ENCODE measurements around the gene HOXA7.

The HOXA7 gene

DNA sequence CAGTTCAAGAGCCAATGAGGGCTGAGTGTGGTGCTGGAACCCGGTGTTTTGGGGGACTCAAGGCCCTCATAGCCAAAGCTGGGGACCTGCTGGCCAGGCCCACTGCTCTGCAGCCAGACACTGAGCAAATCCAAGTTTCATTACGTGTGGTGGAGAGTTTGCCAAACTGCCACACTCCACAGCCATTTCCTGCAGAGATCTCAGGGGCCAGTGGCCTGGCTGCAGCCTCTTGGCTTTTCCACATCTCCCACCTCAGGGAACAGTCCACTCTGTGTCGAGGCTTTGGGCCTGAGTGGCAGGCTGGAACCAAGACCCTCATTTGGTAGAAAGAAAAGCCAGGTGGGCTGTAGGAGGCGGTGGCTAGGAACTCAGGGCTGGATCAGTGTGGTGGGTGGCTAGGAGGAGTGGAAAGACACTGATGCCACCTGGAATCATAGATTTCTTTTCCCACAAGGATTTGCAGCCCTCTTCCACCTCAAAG is 25.4 kb upstream of the HOXA7 start:
- DNase-seq: no peak

DNA sequence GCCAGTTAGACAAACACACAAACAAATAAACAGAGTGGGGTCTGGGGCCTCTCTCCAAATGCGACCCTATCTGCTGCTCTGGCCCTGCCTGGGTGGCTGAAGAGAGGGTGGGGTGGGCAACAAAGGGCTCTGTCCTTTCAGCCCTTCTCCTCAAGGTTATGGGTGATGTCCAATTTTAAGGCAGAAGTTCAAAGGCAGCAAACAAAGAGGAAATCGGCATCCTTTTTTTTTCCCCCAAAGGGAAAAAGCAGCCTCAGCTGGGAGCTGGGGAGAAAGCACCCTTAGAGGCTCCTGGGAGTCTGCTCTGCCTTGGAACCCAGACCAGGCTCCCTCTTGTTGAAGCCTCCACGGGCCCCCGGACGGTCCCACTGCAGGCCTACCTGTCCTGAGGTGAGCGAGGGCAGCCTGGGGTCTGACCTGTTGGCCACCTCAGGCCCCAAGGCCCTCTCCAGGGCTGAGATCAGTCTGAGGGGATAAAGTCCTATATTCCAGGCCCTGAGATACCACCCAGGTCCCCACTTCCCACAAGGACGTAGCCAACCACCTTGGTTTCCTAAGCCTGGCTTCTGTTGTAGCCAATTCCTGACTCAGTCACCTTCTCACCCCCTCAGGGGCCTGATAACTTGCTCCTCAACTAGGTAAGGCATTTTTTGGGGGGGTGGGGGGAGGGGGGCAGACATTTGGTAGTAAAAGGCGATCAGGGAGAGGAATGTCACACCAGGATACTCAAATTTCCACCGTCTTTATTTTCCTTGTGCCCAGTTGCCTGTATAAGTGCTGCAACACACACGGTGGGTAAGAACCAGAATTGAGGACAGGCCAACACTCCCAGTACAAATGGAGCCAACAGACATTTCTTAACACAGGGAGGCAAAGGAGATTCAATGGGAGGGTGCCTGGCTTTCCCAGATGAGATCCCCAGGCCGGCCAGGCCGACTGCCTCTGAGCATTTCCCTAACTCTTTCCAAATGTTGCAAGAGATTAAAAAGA is 24.3 kb upstream of the HOXA7 start:
- no peak for DNase-seq

DNA sequence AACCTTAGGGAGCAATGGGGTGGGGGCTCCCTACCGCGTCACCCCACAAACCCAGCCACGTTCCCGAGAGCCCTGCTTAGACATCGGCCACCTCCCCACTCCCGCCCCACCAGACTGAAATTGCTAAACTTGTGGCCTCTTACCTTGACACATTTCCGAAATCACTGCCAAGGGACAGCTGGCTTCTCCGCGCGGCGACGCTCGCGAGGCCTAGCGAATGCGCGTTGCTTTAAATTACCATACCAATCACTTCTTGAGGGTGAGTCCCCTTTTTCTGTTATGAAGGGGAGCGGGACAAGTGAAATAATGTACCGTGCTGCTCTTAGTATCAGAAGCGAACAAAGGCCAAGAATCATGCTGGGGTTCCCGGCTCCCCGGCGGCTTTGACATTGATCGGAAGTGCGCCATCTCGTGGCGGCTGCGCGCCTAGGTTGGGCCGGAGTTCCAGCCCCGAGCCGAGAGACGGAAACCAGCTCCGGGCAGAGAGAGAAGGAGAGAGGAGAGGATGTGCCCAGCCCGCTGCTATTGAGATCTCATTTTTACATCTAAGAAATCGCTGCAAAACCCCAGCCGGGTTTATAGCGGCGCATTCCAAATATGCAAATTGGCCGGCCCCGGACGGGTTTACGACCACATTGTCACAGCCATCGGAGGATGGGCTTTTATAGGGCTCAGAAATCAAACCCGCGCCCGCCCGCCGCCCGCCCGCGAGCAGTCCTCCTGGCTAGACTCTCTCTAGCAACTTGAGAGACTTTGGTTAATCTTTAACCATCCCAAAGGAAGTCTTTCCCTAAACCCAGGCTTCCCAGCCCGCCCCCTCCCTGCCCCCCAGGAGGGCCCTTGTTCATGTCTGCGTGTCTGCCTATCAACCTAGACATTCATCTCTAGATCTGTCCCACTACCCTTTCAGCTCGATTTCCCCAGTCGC is 23.3 kb upstream of the HOXA7 start:
- DNase-seq: peak; percentile 49

DNA sequence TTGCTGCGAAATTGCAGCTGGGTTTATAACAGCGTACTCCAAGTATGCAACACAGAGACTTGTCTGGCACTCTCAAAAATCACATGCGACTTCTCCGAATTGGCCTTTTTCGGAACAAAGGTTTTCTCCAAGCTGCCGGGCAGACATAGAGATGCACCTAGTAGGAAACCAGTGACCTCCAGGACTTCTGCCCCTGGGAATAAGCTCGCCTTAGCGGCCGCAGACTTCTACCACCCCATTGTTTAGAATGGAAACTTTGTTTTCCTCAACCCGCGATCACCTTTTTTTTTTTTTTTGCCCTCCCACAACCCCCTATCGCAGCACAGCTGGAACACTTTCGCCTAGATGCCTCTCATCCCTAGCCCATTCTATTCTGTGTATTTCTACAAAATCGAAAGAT is 22.6 kb upstream of the HOXA7 start:
- DNase-seq: no peak

DNA sequence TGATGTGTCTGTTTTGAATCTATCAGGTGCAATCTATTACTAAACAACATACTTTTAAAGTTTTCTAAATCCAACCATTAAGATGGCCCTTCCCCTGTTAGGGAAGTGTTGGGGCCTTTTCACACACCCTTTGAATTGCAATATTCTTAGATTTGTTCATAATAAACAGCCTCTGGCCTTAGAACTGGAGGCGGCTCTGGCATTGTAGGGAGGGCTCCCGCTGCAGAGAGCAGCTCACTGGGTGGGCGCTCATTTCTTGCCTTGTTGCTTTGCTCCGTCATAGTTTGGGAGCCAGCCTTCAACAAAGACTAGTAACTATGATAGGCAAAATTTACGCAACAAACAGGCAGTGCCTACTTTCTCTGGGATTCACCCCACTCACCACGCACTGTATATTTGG is 21.9 kb upstream of the HOXA7 start:
- DNase-seq: no peak

DNA sequence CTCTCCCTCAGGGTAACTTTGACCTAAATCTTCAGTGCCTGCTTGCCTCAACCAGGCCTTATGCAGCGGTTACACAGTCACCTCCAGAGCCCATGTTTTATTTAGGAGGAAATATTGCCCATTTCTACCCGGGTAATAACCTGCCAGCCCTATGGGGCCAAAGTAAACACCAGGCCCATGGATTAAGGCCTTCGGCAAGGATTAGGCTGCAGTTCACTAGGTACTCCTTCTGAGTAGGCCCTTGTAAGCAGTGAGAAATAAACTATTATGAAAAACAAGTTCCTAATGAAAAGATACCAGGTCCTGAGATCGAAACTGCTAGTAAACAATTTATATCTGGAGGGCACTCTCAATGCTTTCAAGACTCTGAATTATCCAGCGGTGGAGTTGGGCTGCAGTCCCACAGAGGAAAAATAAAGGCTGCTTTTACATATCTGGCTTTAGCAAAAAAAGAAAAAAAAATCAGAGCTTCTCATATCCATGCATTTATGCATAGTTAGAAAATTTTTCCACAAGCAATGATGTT is 21.4 kb upstream of the HOXA7 start:
- DNase-seq: no peak

DNA sequence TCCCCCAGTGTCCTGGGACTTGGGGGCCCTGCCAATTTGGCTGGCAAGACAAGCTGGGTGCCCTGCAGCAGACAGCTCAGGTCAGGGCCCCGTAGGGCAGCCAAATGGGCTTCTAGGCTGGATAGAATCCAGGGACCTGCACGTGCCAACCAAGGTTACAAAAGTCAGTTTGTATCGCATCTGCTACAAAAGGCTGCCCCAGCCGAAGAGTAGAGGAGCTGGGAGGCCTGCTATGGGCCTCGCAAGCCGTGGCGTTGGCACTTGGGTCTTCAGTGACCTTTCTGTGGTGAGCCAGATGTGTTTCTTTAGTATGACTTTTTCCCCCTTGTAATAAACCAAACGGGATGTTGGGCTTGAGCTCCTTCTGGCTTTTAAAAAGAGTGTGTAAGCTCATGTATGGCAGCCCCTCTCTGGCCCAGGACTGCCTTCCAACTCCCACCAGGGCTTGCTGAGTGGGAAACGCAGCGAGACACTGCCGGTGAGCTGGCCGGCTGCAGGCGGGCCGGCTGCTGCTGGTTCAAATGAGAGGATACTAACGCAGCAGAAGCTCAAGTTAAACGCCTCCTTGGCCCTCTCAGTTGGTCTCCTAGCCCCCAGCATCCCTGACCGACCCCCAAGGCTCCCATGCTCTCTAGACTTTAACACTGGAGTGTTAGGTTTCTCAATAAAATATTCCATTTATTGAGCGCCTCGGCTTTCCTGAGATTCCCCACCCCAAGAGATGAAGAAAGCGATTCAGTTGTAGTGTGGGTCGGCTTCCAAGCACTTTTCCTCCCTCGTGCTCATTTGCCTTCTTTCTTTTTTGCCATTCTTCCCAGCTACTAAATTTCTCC is 20.7 kb upstream of the HOXA7 start:
- DNase-seq: no peak

DNA sequence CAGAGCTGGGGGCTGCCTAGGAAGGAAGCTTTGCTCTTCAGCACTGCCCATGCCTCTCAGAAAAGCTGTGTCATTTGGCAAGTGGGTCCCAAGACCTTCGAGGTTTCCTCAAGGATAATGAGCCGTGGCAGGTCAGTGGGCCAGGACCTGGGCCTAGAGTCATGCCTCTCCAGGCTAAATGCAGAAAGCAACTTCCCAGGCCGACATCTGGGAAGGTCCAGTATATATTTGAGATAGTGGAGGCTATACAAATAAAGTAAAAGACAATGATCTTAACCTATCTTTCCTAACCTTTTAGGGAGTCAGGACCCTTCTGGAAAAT is 20.0 kb upstream of the HOXA7 start:
- no peak for DNase-seq

DNA sequence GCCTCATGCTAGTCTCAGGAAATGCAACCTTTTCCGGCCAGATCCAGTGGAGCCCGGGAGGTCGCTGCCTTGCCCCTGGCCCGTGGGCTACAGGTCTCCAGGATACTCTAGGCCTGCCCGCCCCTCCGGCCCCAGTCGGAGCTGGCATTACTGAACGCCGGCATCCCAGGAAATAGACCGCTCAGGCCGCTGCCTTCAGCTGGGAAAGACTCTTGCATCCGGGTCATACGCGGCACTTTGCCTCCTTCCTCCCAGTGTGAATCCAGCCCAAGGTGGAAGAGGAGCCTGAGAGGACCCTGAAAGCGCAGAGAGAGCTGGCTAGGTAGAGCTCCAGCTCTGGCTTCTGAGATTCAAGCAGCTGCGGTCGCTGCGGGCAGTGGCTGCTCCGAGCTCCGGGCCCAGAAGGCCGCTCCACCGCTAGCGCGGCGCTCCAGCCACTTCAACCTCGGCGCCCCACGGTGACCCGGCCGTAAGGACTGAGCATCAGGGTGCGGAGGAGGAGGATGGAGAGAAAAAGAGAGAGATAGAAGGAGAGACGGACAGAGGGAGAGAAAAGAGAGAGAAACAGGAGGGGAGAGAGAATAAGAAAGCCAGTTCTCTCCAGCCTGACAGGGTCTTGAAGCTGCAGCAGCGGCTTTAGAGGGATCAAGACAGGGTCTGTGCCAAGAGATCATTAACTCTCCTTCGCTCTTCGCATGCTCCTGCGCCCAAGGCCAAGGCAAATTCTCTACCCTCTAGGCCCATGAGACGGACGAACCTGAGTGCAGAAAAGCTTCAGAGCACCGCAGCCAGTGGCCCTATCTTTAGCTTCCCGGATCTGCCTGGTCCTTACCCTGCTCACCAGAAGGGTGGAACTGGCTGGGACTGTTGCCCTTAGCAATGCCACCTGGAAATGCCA is 19.4 kb upstream of the HOXA7 start:
- DNase-seq: no peak

DNA sequence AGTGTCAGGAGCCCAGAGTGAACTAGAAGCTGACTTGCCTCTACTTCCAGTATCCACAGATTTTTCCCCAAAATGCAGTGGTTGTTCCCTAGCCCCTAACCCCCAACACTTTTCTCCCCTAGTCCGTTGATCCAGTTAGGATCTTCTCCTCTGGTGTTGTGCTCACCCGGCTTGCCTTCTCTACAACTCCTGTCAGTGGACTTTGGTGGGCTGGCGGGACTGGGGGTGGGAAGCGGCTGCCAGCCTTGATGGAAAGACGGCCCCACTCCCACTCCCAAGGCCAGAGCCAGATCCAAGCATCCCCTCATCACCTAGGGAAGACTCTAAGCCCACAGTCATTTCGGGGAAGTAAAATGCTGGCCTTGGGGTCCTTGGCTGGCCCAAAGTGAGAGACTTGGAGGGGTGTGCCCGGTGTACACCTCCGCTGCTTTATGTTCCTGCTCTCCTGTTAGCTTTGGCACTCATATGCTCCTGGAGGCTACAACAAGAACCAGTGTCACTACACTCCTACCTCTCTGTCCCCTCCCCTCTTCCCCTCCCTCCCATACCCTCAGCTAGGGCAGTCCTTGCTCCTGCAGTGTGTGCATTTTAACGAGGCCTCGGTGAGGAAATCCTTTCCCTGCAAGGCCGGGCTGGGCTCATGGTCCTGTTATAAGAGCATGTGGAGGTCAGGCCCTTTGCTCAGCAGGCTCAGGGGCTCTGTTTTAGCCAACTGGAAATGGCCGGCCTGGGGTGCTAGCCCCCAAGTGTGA is 18.6 kb upstream of the HOXA7 start:
- peak; percentile 75 for DNase-seq

DNA sequence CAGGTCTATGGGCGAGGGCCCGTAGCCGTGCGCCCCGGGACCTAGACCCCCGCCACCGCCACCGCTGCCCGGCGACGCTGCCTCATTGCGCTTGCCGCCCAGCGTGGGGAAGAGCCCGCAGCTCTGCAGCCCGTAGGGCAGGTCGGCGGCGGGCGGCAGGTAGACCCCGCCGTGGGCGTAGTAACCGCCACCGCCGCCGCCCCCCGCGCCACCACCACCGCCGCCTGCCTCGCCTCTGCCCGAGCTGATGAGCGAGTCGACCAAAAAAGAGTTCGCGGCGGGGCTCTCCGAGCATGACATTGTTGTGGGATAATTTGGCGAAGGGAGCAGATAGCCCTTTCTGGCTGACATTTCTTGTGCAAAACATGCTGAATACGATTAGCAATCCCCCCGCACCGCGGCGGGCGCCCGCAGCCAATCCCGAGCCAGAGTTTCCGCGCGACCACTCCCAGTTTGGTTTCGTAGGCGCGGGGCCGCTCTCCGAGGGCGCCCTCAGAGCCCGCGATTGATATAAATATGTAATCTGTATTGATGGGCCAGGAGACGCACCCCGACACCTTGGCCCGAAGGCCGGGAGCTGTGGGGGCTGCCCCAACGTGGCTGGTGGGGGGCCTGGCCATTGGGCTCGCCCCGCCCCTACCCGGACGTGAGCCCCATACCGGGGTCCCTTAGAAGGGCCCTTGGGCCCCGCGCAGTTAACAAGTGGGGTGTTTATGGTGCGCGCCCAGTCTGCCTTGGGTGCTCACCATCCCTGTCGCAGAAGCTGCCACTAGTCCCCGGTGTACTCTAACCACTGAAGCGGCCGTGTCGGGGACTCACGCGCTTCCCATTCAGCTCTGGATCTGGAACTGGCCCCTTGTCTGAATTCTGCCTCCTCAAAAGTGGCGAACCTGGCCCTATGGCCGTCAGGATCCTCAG is 17.7 kb upstream of the HOXA7 start, which contains the start of gene HOXA10:
Gene HOXA10 (minus strand): TSS at position 365 of the 918 bp plus-strand sequence. CDS start 14 bp downstream, at position 351.
- DNase-seq: no peak

DNA sequence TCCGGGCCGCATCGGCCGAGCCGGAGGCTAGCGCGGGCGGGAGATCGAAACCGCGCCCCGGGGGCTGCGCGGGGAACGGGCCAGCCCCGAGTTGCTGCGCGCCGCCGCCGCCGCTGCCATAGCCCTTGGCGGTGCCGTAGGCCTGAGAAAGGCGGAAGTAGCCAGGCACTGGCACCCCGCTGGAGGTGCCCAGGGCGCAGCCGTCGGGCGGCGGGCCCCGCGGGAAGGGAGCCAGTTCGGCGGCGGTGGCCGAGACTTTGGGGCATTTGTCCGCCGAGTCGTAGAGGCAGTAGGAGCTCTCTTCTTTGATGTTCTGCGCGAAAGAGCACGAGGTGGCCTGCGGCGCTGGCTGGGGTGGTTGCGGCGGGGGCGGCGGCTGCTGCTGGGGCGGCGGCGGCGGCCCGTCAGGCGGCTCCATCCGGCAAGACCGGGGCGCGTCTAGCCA is 17.1 kb upstream of the HOXA7 start:
- peak; percentile 44 for DNase-seq

DNA sequence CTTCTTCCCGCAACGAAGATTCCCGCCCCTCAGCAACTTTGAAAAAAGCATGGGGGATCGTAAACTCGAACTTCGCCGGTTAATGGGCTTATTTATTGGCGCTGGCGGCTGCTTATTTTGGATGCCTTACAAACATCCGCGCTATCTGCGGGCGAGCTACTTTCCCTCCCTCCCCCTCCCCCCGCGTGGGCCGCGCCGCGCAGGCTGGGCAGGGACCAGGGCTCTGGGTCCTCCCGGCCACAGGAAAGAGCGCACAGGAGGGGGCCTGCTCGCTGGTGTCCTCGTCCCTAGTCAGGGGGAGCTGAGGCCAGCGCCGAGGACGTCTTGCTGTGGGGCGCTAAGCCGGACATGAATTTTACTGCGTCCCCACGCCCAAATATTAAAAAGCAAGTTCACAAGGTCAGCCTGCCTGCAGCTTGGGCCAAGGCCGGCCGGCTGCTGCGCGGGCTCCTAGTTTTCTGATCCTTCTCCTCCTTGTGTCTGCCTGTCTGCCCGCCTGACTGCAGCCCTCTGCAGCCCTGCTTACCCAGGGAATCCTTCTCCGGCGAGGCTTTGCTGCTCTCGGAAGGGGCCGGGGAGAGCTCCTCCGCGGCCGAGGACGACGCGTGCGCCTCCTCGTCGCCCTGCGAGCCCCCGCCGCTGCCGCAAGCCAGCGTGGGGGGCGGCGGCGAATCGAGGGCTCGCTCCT is 16.5 kb upstream of the HOXA7 start:
- peak; percentile 41 for DNase-seq

DNA sequence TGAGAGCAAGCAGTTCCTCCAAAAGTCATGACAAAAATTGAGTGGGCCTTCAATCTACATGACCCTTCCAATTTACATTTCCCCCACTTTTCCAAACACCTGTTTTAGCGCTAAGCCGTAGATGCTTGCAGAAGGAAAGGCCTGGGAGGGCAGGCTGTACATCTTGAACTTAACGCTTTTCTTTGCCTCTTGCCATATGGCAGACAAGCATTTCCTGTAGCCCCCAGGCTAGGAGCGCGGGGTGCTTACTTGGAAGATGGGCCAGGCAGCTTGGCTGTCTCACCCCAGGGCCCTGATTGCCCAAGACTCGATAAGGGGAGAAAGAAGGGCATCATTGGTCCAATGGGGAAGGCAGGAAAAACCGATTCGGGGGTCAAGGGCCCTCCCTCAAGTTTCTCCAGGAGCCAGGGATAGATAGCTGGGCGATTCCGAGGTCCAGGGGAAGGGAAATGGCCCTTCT is 15.9 kb upstream of the HOXA7 start:
- DNase-seq: no peak

DNA sequence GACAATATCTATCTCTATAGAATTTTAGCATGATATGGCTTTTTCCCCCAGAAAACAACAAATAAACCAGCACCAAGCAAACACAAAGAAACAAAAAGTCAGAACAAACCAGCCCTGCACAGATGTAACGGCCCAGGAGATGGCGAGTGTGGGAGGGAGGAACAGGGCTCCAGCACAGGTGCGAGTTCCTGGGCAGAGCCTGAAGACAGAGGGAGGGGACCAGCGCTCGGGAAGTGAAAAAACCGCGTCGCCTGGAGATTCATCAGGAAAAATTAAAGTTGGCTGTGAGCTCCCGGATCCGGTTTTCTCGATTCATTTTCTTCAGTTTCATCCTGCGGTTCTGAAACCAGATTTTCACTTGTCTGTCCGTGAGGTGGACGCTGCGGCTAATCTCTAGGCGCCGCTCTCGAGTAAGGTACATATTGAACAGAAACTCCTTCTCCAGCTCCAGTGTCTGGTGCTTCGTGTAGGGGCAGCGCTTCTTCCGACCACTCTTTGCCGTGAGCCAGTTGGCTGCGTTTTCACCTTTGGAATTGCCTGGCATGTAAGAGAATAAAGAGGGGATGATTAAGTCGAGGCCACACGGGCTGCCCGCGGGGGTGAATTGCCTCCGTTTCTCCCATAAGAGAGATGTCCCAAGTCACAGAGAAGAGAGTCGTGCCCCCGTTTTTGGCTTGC is 15.3 kb upstream of the HOXA7 start:
- peak; percentile 56 for DNase-seq

DNA sequence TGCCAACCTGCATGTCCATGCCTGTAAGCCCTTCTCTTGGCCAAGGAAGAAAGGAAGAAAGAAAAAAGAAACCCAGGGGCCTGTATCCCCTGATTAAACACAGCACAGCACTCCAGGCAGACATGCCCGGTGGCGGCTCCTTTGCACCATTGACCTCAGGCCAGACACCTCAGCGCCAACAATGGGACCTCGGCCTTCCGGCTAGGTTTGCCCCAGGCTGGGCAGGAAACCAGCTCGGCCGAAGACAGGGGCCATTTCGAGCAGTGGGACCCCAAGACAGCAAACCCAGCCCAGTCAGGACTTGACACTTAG is 14.8 kb upstream of the HOXA7 start:
- no peak for DNase-seq

DNA sequence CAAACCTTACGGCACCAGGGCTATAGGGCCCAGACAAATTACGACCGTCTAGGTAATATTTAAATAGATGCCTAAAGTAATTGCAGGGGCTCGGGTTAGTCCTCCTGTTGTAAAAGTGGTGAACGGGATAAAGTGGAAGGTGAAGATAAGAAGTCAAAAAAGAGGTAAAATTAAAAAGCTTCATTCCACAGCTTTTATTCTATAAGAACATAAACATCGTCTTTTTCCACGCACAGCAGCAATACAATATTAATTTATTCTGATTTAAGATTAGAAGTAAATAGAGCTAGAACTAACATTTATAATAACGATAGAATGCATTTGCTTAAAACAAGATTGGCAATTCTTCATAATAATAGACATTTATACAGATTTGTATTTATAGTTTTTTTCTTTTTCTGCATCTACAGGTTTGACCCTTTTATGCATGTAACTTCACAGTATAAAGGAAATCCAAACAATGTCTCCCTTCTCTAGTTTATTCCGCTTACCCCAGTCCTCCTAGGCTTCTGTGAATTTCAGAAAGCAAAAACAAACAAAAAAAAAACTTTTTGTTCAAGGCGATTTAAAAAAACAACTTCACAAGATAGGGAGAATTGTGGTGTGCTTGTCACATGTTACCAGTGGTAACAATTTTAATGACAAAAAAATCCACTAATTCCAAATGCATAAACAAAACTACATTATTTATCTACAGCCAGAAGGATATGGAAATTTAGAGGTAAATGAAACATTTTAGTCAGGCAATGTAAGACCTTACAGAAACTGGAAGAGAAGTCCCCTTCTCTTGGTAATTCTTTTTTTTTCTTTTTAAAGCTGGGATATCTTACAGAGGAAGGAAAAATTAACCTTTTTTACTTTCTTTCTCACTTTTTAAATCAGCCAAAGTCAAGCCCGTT is 14.2 kb upstream of the HOXA7 start:
- no peak for DNase-seq

Data from NCI-H510A (cell line).